ENCODE data around the gene ALLC.

The ALLC gene

GRCh38 chr2:3727397-3728045 lies 69.5 kb downstream of the ALLC start:
- DNase-seq = no peak

GRCh38 chr2:3728104-3729054 lies 70.4 kb downstream of the ALLC start:
- peak; percentile 50 for DNase-seq

DNA sequence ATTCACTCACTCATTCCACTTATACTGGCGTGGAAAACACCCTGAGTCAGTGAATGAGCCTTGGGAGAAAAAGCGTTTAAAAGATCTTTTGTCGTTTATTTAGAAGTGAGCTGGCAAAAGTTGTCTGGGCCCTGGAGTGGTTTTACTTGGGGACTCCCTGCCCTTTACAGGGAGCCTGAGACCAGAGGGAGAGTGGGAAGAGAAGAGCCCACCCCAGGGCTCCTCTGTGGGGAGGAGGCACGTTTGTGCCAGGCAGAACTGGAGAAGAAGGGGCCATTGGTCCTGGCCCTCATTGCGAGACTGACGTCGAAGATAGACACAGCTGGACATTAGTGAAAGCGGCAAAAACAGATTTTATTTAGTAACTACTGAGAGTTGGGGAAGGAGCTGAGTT lies 71.1 kb downstream of the ALLC start:
- no peak for DNase-seq

DNA sequence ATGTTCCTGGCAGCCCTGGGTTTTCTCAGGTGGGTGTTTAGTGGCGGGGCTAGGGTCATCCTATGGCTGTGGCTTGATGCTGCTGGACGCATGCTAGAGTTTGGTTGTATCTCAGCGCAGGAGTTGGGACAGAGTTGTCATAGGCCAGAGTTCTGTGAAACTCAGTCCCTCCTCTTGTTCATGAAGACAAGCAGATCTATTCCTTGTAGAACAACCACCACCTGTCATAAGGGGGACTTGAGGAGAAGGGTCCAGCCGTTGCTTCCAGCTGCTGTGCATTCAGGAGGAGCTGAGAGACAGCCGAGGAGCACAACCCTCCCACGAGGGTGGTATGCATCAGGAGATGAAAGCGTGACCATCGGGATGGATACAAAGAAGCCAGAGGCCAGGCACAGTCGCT lies 71.8 kb downstream of the ALLC start:
- DNase-seq = no peak

DNA sequence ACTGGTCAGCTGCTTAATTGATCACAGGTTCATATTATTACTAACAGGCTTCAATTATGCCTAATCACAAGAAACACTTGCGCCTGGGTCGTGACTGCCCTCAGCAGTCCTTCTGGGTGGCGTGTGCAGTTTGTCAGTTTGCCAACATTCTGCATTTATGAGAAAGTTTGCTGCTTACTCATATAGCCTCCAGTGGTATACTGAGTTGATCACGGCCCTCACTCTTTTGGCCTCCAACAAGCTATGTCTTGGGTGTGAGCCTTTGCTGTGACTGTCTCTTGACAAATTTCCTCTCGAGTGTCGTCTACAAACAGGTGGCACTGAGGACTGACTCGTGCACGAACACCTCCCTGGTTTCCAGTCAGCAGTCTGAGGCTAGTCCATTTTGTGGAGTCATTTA lies 72.6 kb downstream of the ALLC start:
- no peak for DNase-seq

DNA sequence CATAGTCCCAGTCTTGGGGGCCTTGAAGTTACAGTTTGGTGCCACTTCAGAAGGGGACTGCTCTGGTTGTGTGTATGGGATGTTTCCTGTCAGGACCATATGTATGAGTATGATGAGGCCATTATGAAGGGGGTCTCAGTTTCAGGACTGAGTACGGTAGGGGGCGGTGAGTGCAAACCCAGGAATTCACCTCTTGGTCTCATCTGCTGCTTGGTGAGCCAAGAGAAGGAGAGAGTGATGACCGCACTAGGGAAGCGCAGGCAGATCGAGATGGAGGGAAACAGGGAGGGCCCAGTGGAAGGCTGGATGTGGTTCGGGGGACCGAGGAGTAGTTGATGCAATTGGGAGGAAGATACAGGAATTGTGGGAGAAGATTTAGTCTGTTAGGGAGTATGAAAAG lies 73.8 kb downstream of the ALLC start:
- DNase-seq = no peak

DNA sequence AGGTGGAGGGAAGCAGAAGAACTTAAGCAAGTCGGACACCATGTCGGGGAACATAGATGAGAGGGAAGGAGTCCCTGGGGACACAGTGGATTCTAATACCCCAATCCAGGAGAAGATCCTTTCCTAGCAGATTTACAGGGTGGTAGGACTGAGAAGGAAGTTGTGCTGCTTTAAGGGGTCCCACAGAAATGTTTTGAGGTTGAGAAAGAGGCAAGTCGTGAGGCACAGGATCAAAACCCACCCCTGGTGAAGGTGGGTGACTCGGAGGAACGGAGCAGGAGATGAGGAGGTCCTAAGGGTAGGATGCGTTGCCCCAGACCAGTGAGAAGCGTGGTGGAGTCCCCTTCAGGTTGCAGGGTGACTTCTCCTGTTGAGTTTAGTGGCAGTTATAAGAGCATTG lies 78.1 kb downstream of the ALLC start:
- no peak for DNase-seq

GRCh38 chr2:3737128-3737527 lies 79.1 kb downstream of the ALLC start:
- no peak for DNase-seq

- DNase-seq = peak; percentile 8
Observed at GRCh38 chr2:3738454-3738853, 80.5 kb downstream of the ALLC start.

- DNase-seq = no peak
Observed at GRCh38 chr2:3739313-3739712, 81.3 kb downstream of the ALLC start.

- no peak for DNase-seq
Observed at GRCh38 chr2:3741396-3741795, 83.4 kb downstream of the ALLC start.

- no peak for DNase-seq
Observed at GRCh38 chr2:3741867-3742602, 84.0 kb downstream of the ALLC start.

- no peak for DNase-seq
Observed at GRCh38 chr2:3742743-3743508, 84.9 kb downstream of the ALLC start.

- DNase-seq = no peak
Observed at GRCh38 chr2:3743951-3744555, 86.1 kb downstream of the ALLC start.

- DNase-seq = no peak
Observed at GRCh38 chr2:3745920-3746319, 87.9 kb downstream of the ALLC start.

- DNase-seq = no peak
Observed at GRCh38 chr2:3747032-3747654, 89.1 kb downstream of the ALLC start.

DNA sequence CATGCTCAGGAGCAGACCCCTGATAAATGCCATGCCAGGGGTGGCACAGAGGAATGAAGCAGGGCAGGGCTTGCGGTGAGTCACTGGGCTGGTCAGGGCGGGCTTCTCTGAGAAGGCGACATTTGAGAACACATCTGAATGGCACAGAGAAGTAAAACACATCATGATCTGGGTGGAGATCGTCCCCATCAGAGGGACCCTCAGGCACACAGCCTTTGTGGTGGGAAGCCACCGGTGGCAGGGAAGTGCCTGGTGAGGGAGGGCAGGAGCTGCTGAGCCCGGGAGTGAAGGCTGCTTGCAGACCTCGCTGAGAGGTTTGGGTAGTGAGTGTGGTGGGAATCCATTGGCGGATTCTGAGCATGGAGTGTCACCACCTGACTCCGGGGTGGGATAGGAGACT lies 89.8 kb downstream of the ALLC start:
- DNase-seq = no peak

DNA sequence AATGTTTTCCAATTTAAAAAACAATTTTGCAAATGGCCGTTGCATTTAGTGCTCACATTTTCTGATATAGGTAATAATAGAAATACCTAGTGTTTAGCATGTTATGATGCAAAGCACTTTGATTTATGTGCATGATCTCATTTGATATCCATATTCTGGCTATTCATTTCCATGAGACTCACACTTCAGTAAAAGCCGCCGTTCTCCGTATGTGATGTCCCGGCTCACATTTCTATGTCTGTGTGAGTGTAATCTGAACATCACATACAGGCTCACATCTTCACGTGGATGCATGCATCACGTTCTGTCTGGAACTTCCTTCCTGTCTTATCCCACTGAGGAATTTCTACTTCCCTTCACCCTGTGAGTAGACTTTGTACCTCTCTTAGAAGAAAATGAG lies 91.2 kb downstream of the ALLC start:
- DNase-seq = no peak

GRCh38 chr2:3751251-3751650 lies 93.3 kb downstream of the ALLC start:
- DNase-seq = no peak

DNA sequence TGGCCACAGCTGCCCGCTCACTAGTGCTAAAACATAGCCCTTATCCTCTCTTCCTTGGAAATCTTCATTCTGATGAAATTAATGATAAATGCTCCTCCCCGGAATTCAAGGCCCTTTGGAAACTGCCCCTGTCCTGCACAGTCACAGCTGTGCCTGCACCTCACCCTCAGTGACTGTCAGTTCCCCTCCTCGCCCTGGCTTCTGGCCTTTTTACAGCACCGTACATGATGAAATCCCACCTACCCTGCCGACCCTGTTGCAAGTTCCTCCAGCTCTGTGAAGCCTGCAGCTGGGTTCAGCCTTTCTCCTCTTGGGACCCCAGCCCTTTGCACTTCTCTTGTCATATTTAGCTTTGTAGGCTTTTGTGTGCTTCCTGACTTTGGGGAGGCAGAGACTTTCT lies 93.8 kb downstream of the ALLC start:
- no peak for DNase-seq

Measured in MV-4-11 (cell line).